ENCODE results near the gene PKHD1. TPM values are rescaled to one million over a fixed set of nuclear protein-coding genes. Genes with fewer than 3 reads are reported as not detected.

PKHD1 gene
- total RNA-seq, 1 experiment from 2014 or later = 0.09 TPM

- Histone ChIP-seq H2BK20ac (ENCODE audit: low read depth, low read length, poor library complexity, severe bottlenecking) (no peak overlapping the region), H3K23ac (ENCODE audit: insufficient read length, low read depth, low read length) (no peak overlapping the region), H4K20me1 (ENCODE audit: control insufficient read depth, insufficient read depth, insufficient read length) (no peaks in the 10 kb centered on the region), H3K56ac (ENCODE audit: insufficient read length, low read depth, low read length) (no peak overlapping the region), H4K91ac (ENCODE audit: insufficient read length, low read depth, low read length) (no peak overlapping the region), H3K27me3 (ENCODE audit: insufficient read depth, low read length) (no peaks in the 10 kb centered on the region), H3K79me2 (ENCODE audit: insufficient read depth, low read length) (no peaks in the 10 kb centered on the region), H2BK120ac (ENCODE audit: low read depth, low read length, poor library complexity, severe bottlenecking) (no peak overlapping the region), H3K18ac (ENCODE audit: insufficient read length, low read depth, low read length) (no peak overlapping the region), H2AFZ (ENCODE audit: low read length) (no peak overlapping the region), H2BK5ac (ENCODE audit: insufficient read length, low read length) (no peak overlapping the region), H3K79me1 (ENCODE audit: insufficient read depth, low read depth, low read length, poor library complexity, severe bottlenecking) (no peaks in the 10 kb centered on the region), H2BK12ac (ENCODE audit: insufficient read length, low read depth, low read length) (no peak overlapping the region), H3K14ac (ENCODE audit: insufficient read depth, low read length) (no peak overlapping the region), H3K9ac (ENCODE audit: extremely low read depth, insufficient read length, low read length) (no peak overlapping the region), H3T11ph (ENCODE audit: low read length) (no peak overlapping the region), H3K9me3 (ENCODE audit: control insufficient read depth, low read depth, low read length) (no peaks in the 10 kb centered on the region), H3K4me1 (ENCODE audit: insufficient read depth, low read length) (no peaks in the 10 kb centered on the region), H2AK5ac (ENCODE audit: insufficient read length, low read length) (no peak overlapping the region), H3K27ac (ENCODE audit: insufficient read length, low read depth, low read length) (no peak overlapping the region), H3K4ac (ENCODE audit: low read depth, low read length) (no peak overlapping the region), H2BK15ac (ENCODE audit: low read depth, low read length) (no peak overlapping the region), H3K23me2 (ENCODE audit: insufficient read length, low read depth, low read length, poor library complexity, severe bottlenecking) (no peaks in the 10 kb centered on the region), H4K8ac (replicated peaks; ENCODE audit: insufficient read length, low read depth, low read length) (no peak overlapping the region), H3K4me2 (ENCODE audit: insufficient read depth, insufficient read length, low read length) (no peak overlapping the region), H4K5ac (ENCODE audit: insufficient read length, low read depth, low read length) (no peak overlapping the region)
- Mint-ChIP-seq H3K27ac (no peak overlapping the region), H3K9me3 (no peaks in the 10 kb centered on the region), H3K4me1 (no peaks in the 10 kb centered on the region), H3K27me3 (ENCODE audit: low read depth) (peaks cover 7% of the 10 kb centered on the region; the same call in 1 of the 2 replicates), H3K4me3 (no peak overlapping the region), H3K36me3 (ENCODE audit: insufficient read depth in 1 of 3, low read depth in 3 of 3) (no peaks in the 10 kb centered on the region)
- WGBS (ENCODE audit: extremely low coverage, insufficient read length, low lambda C conversion rate) = no CpG with 5 or more reads among the region's 1 CpG
- no peak for DNase-seq
- TF ChIP-seq, protein P1, sequence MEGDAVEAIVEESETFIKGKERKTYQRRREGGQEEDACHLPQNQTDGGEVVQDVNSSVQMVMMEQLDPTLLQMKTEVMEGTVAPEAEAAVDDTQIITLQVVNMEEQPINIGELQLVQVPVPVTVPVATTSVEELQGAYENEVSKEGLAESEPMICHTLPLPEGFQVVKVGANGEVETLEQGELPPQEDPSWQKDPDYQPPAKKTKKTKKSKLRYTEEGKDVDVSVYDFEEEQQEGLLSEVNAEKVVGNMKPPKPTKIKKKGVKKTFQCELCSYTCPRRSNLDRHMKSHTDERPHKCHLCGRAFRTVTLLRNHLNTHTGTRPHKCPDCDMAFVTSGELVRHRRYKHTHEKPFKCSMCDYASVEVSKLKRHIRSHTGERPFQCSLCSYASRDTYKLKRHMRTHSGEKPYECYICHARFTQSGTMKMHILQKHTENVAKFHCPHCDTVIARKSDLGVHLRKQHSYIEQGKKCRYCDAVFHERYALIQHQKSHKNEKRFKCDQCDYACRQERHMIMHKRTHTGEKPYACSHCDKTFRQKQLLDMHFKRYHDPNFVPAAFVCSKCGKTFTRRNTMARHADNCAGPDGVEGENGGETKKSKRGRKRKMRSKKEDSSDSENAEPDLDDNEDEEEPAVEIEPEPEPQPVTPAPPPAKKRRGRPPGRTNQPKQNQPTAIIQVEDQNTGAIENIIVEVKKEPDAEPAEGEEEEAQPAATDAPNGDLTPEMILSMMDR (conservative IDR thresholded peaks at IDR 0.05) = no peak
Measured at GRCh38 chr6:51704932-51705540, 382.4 kb downstream of the PKHD1 start.
